Fibroblast of pulmonary artery (primary cell): Measurements from ENCODE around the gene SLC38A9.
A peak's percentile ranks its signal among the peaks of the same experiment; 100 is the strongest.

ENCODE experiments used
- DNase-seq: peaks from one replicate; pipeline ENCODE4 v3.0.0-alpha.2; 2010; ENCODE audit warnings: low read depth
- H3K4me3 ChIP-seq: replicated peaks from 2 replicates; pipeline ENCODE4 v1.5.1; 2011; ENCODE audit warnings: low read depth, mild to moderate bottlenecking, control low read depth, low read length, moderate library complexity
- TF ChIP-seq, protein P1 (sequence below): IDR thresholded peaks from 2 replicates; pipeline ENCODE4 v1.5.1; 2011; ENCODE audit warnings: mild to moderate bottlenecking, control low read depth, low read length, inconsistent platforms; ENCODE audit errors: missing control alignments

Gene SLC38A9

GRCh38 chr5:55580042-55580441 is 132.1 kb downstream of the SLC38A9 start:
- TF ChIP-seq, protein P1, sequence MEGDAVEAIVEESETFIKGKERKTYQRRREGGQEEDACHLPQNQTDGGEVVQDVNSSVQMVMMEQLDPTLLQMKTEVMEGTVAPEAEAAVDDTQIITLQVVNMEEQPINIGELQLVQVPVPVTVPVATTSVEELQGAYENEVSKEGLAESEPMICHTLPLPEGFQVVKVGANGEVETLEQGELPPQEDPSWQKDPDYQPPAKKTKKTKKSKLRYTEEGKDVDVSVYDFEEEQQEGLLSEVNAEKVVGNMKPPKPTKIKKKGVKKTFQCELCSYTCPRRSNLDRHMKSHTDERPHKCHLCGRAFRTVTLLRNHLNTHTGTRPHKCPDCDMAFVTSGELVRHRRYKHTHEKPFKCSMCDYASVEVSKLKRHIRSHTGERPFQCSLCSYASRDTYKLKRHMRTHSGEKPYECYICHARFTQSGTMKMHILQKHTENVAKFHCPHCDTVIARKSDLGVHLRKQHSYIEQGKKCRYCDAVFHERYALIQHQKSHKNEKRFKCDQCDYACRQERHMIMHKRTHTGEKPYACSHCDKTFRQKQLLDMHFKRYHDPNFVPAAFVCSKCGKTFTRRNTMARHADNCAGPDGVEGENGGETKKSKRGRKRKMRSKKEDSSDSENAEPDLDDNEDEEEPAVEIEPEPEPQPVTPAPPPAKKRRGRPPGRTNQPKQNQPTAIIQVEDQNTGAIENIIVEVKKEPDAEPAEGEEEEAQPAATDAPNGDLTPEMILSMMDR, result no peak
- no peak overlapping the region for H3K4me3 ChIP-seq
- no peak for DNase-seq

- peak; percentile 50 for DNase-seq
- no peak overlapping the region for H3K4me3 ChIP-seq
- TF ChIP-seq, protein P1, result no peak
Observed at GRCh38 chr5:55578771-55579170, 133.4 kb downstream of the SLC38A9 start.

GRCh38 chr5:55577353-55578060 is 134.6 kb downstream of the SLC38A9 start:
- TF ChIP-seq, protein P1, result no peak
- DNase-seq, result peak; percentile 87
- H3K4me3 ChIP-seq, result no peak overlapping the region

DNA sequence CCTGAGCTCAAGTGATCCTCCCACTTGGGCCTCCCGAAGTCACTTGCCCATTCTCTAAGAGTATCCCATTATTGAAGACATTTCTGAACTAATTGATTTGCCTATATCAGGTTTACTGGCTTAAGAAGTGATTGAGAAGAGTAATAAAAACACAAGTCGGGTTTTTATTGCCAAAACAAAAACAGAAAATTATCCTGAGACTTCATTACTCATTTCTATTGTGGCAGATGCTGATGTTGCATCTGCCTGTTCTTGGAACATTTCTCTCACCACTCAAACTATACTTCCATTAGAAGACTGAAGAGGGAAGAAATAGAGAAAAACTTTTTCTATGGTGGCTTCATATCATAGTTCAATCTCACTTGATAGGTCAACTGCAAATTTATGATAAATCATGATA is 135.5 kb downstream of the SLC38A9 start:
- TF ChIP-seq, protein P1, result no peak
- no peak for DNase-seq
- H3K4me3 ChIP-seq, result no peak overlapping the region
